Gastroesophageal sphincter (tissue), 4 donors: ENCODE measurements around the gene HSCB. TPM values are rescaled to one million over a fixed set of nuclear protein-coding genes. Genes with fewer than 3 reads are reported as not detected.
"Not testable (repeated sequence)": the region's sequence is repeated elsewhere in the genome, so short reads cannot be mapped to it uniquely, and the experiment has no call there.

Experiments used
- ATAC-seq: fragments of 150-250 bp; one replicate; pipeline ENCODE4 v1.9.1; 2016; ENCODE audit warnings: mild to moderate bottlenecking, moderate library complexity
- H3K27ac ChIP-seq, 4 donors: fragments of 200-600 bp; sonication (generic) in 3 of 4; 1 replicate in 3 of 4; 2 replicates in 1 of 4; pipeline ENCODE4 v1.5.1; 2016 to 2019
- H3K27me3 ChIP-seq: fragments of 200-600 bp; sonication (generic); one replicate; pipeline ENCODE4 v1.5.1; 2019
- H3K36me3 ChIP-seq, 2 donors: fragments of 200-600 bp; sonication (generic); one replicate each; pipeline ENCODE4 v1.5.1; 2019; ENCODE audit warnings: control low read depth in 1 of 2
- H3K4me1 ChIP-seq, 3 donors: fragments of 200-600 bp; sonication (generic); 1 replicate in 2 of 3; 2 replicates in 1 of 3; pipeline ENCODE4 v1.5.1; 2016 to 2019; ENCODE audit warnings: control low read depth in 2 of 3
- H3K4me3 ChIP-seq, 2 donors: fragments of 200-600 bp; sonication (generic); one replicate each; pipeline ENCODE4 v1.5.1; 2019; ENCODE audit warnings: mild to moderate bottlenecking in 1 of 2, moderate library complexity in 1 of 2
- H3K9me3 ChIP-seq, 3 donors: fragments of 200-600 bp; sonication (generic); one replicate each; pipeline ENCODE4 v1.5.1; 2017 to 2019; ENCODE audit warnings: control low read depth in 2 of 3
- CTCF ChIP-seq, 4 experiments: fragments of 200-600 bp in 2 of 4; fragments of 450-650 bp in 2 of 4; sonication (generic) in 1 of 4; IDR thresholded peaks; one replicate each; pipeline ENCODE4 v1.5.1; 2017 to 2019; ENCODE audit warnings: antibody characterized with exemption in 4 of 4, mild to moderate bottlenecking in 2 of 4, moderate library complexity in 2 of 4
- EP300 ChIP-seq: sonication (generic); formaldehyde crosslinking; IDR thresholded peaks from one replicate; pipeline ENCODE4 v1.6.1; 2017; ENCODE audit warnings: antibody characterized with exemption, mild to moderate bottlenecking
- POLR2A ChIP-seq, 2 donors: fragments of 450-650 bp; IDR thresholded peaks; one replicate each; pipeline ENCODE4 v1.6.1; 2017; ENCODE audit warnings: antibody characterized with exemption in 2 of 2, mild to moderate bottlenecking in 2 of 2, moderate library complexity in 1 of 2
- POLR2AphosphoS5 ChIP-seq: sonication (generic); formaldehyde crosslinking; IDR thresholded peaks from one replicate; pipeline ENCODE4 v1.6.1; 2017; ENCODE audit warnings: antibody characterized with exemption
- WGBS, 2 donors: methylation state at CpG; one replicate each; pipeline ENCODE4 v1.1.5; 2018; ENCODE audit warnings: low coverage in 1 of 2; 5-methylcytosine and 5-hydroxymethylcytosine counted together
- total RNA-seq, 4 donors: library from RNA; depleted of rRNA; stranded (reverse); fragments of >200 nt; gene quantifications; one replicate each; pipeline ENCODE4 v1.1.0, GENCODE V29; 2016

HSCB gene
- total RNA-seq, 4 donors from 2014 or later: 14.0 to 17.1 (median 15.0) TPM

- H3K4me3 ChIP-seq: peak overlapping the region in 1 of 2 donors; percentile 91
- H3K9me3 ChIP-seq: no peaks in the 10 kb centered on the region
- peak overlapping the region in 2 of 4 donors; percentile 99 to 100 for H3K27ac ChIP-seq
- H3K27me3 ChIP-seq: no peaks in the 10 kb centered on the region
- peaks cover 0 to 10% of the 10 kb centered on the region in 2 donors for H3K36me3 ChIP-seq
- no peak for TF ChIP-seq EP300
- TF ChIP-seq POLR2A (IDR thresholded peaks at IDR 0.05): no peak
- TF ChIP-seq CTCF (IDR thresholded peaks at IDR 0.05): no peak
- TF ChIP-seq POLR2AphosphoS5: no peak
- 71 to 80% methylated on average over 12 to 14 of the region's 14 CpGs for WGBS, 2 donors
- peaks cover 0 to 48% (median 16%) of the 10 kb centered on the region in 3 donors for H3K4me1 ChIP-seq
- no peak for ATAC-seq
These were observed 60.2 kb downstream of the HSCB start for GRCh38 chr22:28801845-28802594.

- 71 to 100% methylated on average over 1 to 6 of the region's 7 CpGs for WGBS, 2 donors
- TF ChIP-seq POLR2A (IDR thresholded peaks at IDR 0.05) (no peak), EP300 (no peak)
- H3K27me3 ChIP-seq: no peaks in the 10 kb centered on the region
- peaks cover 0 to 41% (median 10%) of the 10 kb centered on the region in 3 donors for H3K4me1 ChIP-seq
- H3K36me3 ChIP-seq: peaks cover 0 to 10% of the 10 kb centered on the region in 2 donors
- no peaks in the 10 kb centered on the region for H3K9me3 ChIP-seq
- no peak overlapping the region for H3K27ac ChIP-seq
- no peak overlapping the region for H3K4me3 ChIP-seq
- ATAC-seq: no peak
These were observed 60.8 kb downstream of the HSCB start for GRCh38 chr22:28802595-28803123.

- H3K4me1 ChIP-seq: peaks cover 0 to 22% (median 10%) of the 10 kb centered on the region in 3 donors
- H3K27ac ChIP-seq, H3K27me3 ChIP-seq, H3K4me3 ChIP-seq, ATAC-seq, H3K9me3 ChIP-seq: not testable (repeated sequence)
- WGBS, 2 donors: 83 to 100% methylated on average over 1 to 5 of the region's 5 CpGs
- H3K36me3 ChIP-seq: peaks cover 0 to 21% of the 10 kb centered on the region in 2 donors
These were observed 63.6 kb downstream of the HSCB start for GRCh38 chr22:28805426-28805825.

Other genes starting within 250 kb of the HSCB start
- gene TTC28, start 62.2 kb upstream of the HSCB start, total RNA-seq: 100 to 1,000 TPM in 1 of 4 donors, 10 to 100 TPM in 3; 35.1 to 138 (median 50.8) TPM
- 10 to 100 TPM in 1 of 4 donors, 1 to 10 TPM in 3; 3.4 to 11.7 (median 4.8) TPM for gene CHEK2, start 219 bp upstream of the HSCB start, total RNA-seq
- 10 to 100 TPM; 23.2 to 34.2 (median 25.7) TPM for gene CCDC117, start 30.7 kb downstream of the HSCB start, total RNA-seq
- gene XBP1, start 58.5 kb downstream of the HSCB start, total RNA-seq: 100 to 1,000 TPM in 2 of 4 donors, 10 to 100 TPM in 2; 55.9 to 129 (median 92.3) TPM
- 10 to 100 TPM; 14.8 to 27.7 (median 19.8) TPM for gene ZNRF3, start 141.5 kb downstream of the HSCB start, total RNA-seq